Measurements from ENCODE around the gene FAM111B.
"Not testable (repeated sequence)": the region's sequence is repeated elsewhere in the genome, so short reads cannot be mapped to it uniquely, and the experiment has no call there.

FAM111B gene

GRCh38 chr11:59088162-59088561 is 18.9 kb upstream of the FAM111B start:
- Mint-ChIP-seq H3K4me1 (ENCODE audit: low read depth) (no peaks in the 10 kb centered on the region), H3K36me3 (ENCODE audit: low read depth) (no peaks in the 10 kb centered on the region), H3K4me3 (no peak overlapping the region), H3K27me3 (no peaks in the 10 kb centered on the region), H3K9me3 (no peaks in the 10 kb centered on the region), H3K27ac (no peak overlapping the region)
- intact Hi-C loops (cut with micrococcal nuclease): no loop called here

GRCh38 chr11:59093576-59093975 is 13.5 kb upstream of the FAM111B start:
- H3K36me3 Mint-ChIP-seq (ENCODE audit: low read depth); H3K9me3 Mint-ChIP-seq; H3K4me3 Mint-ChIP-seq; H3K27me3 Mint-ChIP-seq; H3K27ac Mint-ChIP-seq; intact Hi-C loops (cut with micrococcal nuclease); H3K4me1 Mint-ChIP-seq (ENCODE audit: low read depth): not testable (repeated sequence)

- H3K27ac Mint-ChIP-seq; intact Hi-C loops (cut with micrococcal nuclease); H3K27me3 Mint-ChIP-seq; H3K4me3 Mint-ChIP-seq; H3K36me3 Mint-ChIP-seq (ENCODE audit: low read depth); H3K9me3 Mint-ChIP-seq; H3K4me1 Mint-ChIP-seq (ENCODE audit: low read depth): not testable (repeated sequence)
These were observed 11.8 kb upstream of the FAM111B start for GRCh38 chr11:59095225-59095624.

- H3K9me3 Mint-ChIP-seq; H3K27ac Mint-ChIP-seq; H3K4me3 Mint-ChIP-seq; H3K4me1 Mint-ChIP-seq (ENCODE audit: low read depth); H3K36me3 Mint-ChIP-seq (ENCODE audit: low read depth); intact Hi-C loops (cut with micrococcal nuclease); H3K27me3 Mint-ChIP-seq: not testable (repeated sequence)
These were observed 11.0 kb upstream of the FAM111B start for GRCh38 chr11:59095972-59096575.

- Mint-ChIP-seq H3K36me3 (ENCODE audit: low read depth) (no peaks in the 10 kb centered on the region), H3K27ac (no peak overlapping the region), H3K27me3 (peaks cover 3% of the 10 kb centered on the region), H3K4me1 (ENCODE audit: low read depth) (peaks cover 12% of the 10 kb centered on the region), H3K4me3 (no peak overlapping the region), H3K9me3 (no peaks in the 10 kb centered on the region)
- intact Hi-C loops (cut with micrococcal nuclease): loop anchor here (1.0 kb wide), 2 partner anchors 39 to 61 kb away; no protein-coding TSS in a partner anchor
These were observed 9.8 kb upstream of the FAM111B start for GRCh38 chr11:59097113-59097708.

GRCh38 chr11:59097938-59098337 is 9.1 kb upstream of the FAM111B start:
- intact Hi-C loops (cut with micrococcal nuclease): loop anchor here (1.0 kb wide), 2 partner anchors 38 to 60 kb away; no protein-coding TSS in a partner anchor
- not testable (repeated sequence) for H3K27me3 Mint-ChIP-seq; H3K27ac Mint-ChIP-seq; H3K36me3 Mint-ChIP-seq (ENCODE audit: low read depth); H3K4me3 Mint-ChIP-seq; H3K9me3 Mint-ChIP-seq
- peaks cover 15% of the 10 kb centered on the region for H3K4me1 Mint-ChIP-seq (ENCODE audit: low read depth)

- H3K27me3 Mint-ChIP-seq: peaks cover 21% of the 10 kb centered on the region
- H3K9me3 Mint-ChIP-seq: no peaks in the 10 kb centered on the region
- intact Hi-C loops (cut with micrococcal nuclease): no loop called here
- no peak overlapping the region for H3K27ac Mint-ChIP-seq
- H3K36me3 Mint-ChIP-seq (ENCODE audit: low read depth): no peaks in the 10 kb centered on the region
- peaks cover 26% of the 10 kb centered on the region for H3K4me1 Mint-ChIP-seq (ENCODE audit: low read depth)
- H3K4me3 Mint-ChIP-seq: peak overlapping the region; percentile 67
These were observed 4.7 kb upstream of the FAM111B start for GRCh38 chr11:59102259-59102765.

GRCh38 chr11:59107721-59108120 is 684 bp downstream of the FAM111B start:
- H3K4me3 Mint-ChIP-seq; intact Hi-C loops (cut with micrococcal nuclease); H3K9me3 Mint-ChIP-seq; H3K27ac Mint-ChIP-seq; H3K36me3 Mint-ChIP-seq (ENCODE audit: low read depth): not testable (repeated sequence)
- Mint-ChIP-seq H3K4me1 (ENCODE audit: low read depth) (peaks cover 36% of the 10 kb centered on the region), H3K27me3 (peaks cover 19% of the 10 kb centered on the region)

GRCh38 chr11:59112494-59112893 is 5.5 kb downstream of the FAM111B start:
- Mint-ChIP-seq H3K4me3 (no peak overlapping the region), H3K27me3 (no peaks in the 10 kb centered on the region), H3K4me1 (ENCODE audit: low read depth) (peaks cover 18% of the 10 kb centered on the region), H3K36me3 (ENCODE audit: low read depth) (peaks cover 14% of the 10 kb centered on the region), H3K27ac (no peak overlapping the region), H3K9me3 (peaks cover 6% of the 10 kb centered on the region)
- intact Hi-C loops (cut with micrococcal nuclease): no loop called here

- intact Hi-C loops (cut with micrococcal nuclease): no loop called here
- H3K36me3 Mint-ChIP-seq (ENCODE audit: low read depth): peaks cover 27% of the 10 kb centered on the region
- H3K4me3 Mint-ChIP-seq: no peak overlapping the region
- no peaks in the 10 kb centered on the region for H3K4me1 Mint-ChIP-seq (ENCODE audit: low read depth)
- H3K27me3 Mint-ChIP-seq: no peaks in the 10 kb centered on the region
- H3K9me3 Mint-ChIP-seq: peaks cover 25% of the 10 kb centered on the region
- no peak overlapping the region for H3K27ac Mint-ChIP-seq
These were observed 7.3 kb downstream of the FAM111B start for GRCh38 chr11:59114344-59114743.

GRCh38 chr11:59115553-59115952 is 8.5 kb downstream of the FAM111B start:
- peaks cover 27% of the 10 kb centered on the region for H3K9me3 Mint-ChIP-seq
- no peak overlapping the region for H3K27ac Mint-ChIP-seq
- no peaks in the 10 kb centered on the region for H3K27me3 Mint-ChIP-seq
- intact Hi-C loops (cut with micrococcal nuclease): no loop called here
- H3K4me3 Mint-ChIP-seq: no peak overlapping the region
- H3K36me3 Mint-ChIP-seq (ENCODE audit: low read depth): peaks cover 27% of the 10 kb centered on the region
- H3K4me1 Mint-ChIP-seq (ENCODE audit: low read depth): no peaks in the 10 kb centered on the region

GRCh38 chr11:59117774-59118173 is 10.7 kb downstream of the FAM111B start:
- Mint-ChIP-seq H3K27me3 (no peaks in the 10 kb centered on the region), H3K9me3 (peaks cover 36% of the 10 kb centered on the region), H3K27ac (no peak overlapping the region), H3K4me1 (ENCODE audit: low read depth) (no peaks in the 10 kb centered on the region), H3K4me3 (no peak overlapping the region), H3K36me3 (ENCODE audit: low read depth) (peaks cover 32% of the 10 kb centered on the region)
- intact Hi-C loops (cut with micrococcal nuclease): no loop called here

- Mint-ChIP-seq H3K36me3 (ENCODE audit: low read depth) (peaks cover 32% of the 10 kb centered on the region), H3K4me1 (ENCODE audit: low read depth) (no peaks in the 10 kb centered on the region), H3K4me3 (no peak overlapping the region), H3K9me3 (peaks cover 52% of the 10 kb centered on the region), H3K27ac (no peak overlapping the region), H3K27me3 (no peaks in the 10 kb centered on the region)
- intact Hi-C loops (cut with micrococcal nuclease): no loop called here
These were observed 12.8 kb downstream of the FAM111B start for GRCh38 chr11:59119826-59120225.

- intact Hi-C loops (cut with micrococcal nuclease): loop anchor here (1.0 to 2.0 kb wide), 3 partner anchors 39 to 177 kb away; no protein-coding TSS in a partner anchor
- peaks cover 24% of the 10 kb centered on the region for H3K9me3 Mint-ChIP-seq
- peak overlapping the region; percentile 66 for H3K4me3 Mint-ChIP-seq
- peaks cover 39% of the 10 kb centered on the region for H3K36me3 Mint-ChIP-seq (ENCODE audit: low read depth)
- no peaks in the 10 kb centered on the region for H3K27me3 Mint-ChIP-seq
- peaks cover 6% of the 10 kb centered on the region for H3K4me1 Mint-ChIP-seq (ENCODE audit: low read depth)
- no peak overlapping the region for H3K27ac Mint-ChIP-seq
These were observed 28.8 kb downstream of the FAM111B start for GRCh38 chr11:59135648-59136461.
